HG03354 (cell line): ENCODE measurements around the gene TMEM139.
"Not testable (repeated sequence)": the region's sequence is repeated elsewhere in the genome, so short reads cannot be mapped to it uniquely, and the experiment has no call there.

Experiments
- ATAC-seq: cut with Tn5 transposase; IDR thresholded peaks from one replicate; pipeline ENCODE4 v1.9.1; 2021; ENCODE audit warnings: mild to moderate bottlenecking; ENCODE audit not compliant: unreplicated experiment, poor library complexity, severe bottlenecking

TMEM139 gene

DNA sequence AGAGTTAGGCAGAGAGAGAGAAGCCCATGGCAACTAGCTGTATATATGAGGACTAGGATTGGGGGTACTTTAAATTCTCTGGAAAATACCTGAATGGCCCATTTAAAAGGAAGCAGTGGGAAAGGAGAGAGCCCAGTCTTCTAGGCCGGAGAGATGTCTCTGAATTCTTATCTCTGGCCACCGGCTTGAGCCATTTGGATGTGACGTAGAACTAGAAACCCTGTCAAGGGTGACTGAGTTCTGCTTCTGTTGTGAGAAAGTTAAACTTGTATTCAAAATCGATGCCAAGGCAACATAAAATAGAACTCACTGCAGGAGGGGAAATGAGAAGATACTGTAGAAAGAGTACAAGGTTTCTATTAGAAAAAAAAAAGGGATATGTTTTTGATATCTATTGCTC, 27.8 kb upstream of the TMEM139 start:
- ATAC-seq = peak; percentile 89

DNA sequence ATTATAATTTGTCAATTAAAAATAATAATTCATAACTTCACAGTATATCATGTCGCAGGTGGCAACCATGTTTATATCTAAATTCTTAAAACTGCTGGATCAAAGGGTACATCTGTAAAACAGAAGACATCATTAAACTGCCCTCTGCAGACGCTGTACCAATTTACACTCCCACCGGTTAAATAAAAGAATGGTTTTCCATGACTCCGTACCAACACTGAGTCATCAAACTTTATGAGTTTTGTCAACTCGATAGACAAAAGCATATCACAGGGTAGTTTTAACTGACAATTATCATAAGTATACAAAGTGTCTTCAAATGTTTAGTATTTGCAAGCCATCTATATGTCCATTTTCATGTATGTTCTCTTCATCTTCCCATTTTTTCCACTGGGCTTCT, 27.3 kb upstream of the TMEM139 start:
- no peak for ATAC-seq

DNA sequence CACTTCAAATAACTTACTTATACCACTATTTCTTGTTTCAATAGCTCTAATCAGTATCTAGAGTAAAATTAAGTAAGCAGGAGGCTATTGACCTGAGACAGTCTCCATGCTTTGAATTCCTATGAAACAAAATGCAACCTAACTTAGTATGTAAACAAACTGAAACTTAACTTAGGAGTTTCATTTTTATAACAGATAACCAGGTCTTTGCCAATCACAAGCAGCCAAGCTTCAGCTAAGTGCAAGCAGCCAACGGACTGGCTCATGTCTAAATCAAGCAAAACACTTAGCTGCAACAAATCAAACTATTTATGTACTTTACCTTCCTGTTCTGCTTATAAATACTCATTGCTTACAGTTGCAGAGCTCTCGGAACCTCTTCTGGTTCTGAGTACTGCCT, 25.9 kb upstream of the TMEM139 start:
- peak; percentile 37 for ATAC-seq

DNA sequence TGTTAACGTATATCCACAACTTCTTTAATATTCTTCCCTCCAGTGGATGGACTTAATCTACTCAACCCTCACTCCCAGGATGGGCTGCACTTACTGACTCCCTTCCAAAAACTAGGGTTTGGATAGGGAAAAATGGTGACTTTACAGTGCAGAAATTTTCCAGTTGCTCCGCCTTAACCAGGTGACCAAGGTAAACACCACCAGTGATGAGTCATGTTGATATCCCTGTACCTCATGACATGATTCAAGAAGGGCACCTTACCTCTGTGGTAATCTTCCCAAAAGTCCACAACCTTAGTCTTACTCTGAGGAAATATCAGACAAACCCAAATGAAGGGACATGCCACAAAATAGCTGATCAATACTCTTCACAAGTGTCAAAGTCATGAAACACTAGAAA, 25.0 kb upstream of the TMEM139 start:
- ATAC-seq = no peak

DNA sequence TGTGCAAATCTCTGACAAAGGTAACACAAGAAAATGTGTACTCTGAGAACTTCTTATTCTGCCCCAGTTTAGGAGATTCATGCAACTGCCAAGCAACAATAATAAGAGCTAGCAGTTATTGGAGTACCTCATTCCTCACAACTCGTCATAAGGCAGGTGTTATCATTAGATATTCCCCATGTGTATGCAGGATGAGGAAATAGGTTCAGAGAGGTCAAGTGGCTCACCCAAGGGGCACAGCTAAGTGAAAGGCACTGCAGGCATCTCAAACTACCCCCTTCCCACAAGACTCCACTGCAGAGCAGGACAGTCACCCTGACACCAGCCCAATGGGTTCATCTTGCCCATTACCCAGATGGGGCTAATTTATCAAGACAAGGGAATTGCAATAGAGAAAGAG, 22.9 kb upstream of the TMEM139 start:
- ATAC-seq = no peak

DNA sequence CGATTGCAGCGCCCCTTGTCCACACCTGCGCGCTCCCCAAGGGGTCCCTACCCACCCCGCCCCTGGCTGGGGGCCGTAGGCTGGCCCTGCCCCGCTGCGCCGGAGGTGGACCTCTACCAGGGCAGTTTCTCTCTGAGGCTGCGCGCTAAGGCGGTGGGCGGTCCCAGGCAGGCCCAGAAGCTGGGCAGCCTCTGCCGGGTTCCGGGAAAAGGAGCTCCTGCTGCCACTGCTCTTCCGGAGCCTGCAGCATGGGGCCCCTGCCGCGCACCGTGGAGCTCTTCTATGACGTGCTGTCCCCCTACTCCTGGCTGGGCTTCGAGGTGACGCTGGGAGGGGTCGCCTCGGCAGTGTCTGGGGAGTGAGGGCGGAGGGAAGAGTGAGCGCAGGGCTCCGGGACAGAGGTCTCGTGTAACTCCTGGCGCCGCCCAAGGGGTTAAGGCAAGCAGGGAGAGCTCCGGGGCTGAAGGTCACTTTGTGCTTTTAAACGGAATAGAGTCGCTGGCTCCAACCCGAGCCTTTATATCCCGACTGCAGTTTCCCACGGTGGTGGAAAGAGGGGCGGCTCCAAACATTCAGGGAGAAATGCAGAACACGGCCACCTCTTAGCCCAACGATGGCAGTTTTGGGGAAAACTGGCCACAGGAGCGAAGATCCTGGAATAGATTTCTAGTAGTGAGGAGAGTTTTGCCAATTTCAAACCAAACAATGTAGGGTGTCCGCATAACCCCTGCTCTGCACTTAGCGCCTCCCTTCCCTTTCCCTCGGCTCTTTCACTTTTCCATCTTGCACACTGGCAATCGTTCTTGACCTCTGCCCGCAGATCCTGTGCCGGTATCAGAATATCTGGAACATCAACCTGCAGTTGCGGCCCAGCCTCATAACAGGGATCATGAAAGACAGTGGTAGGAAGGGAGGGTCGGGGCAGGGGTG, 21.2 kb upstream of the TMEM139 start, which contains the start of gene GSTK1:
Gene GSTK1 (plus strand): TSS at position 176 of the 930 bp plus-strand sequence. CDS start 73 bp downstream, at position 249.
- ATAC-seq = peak; percentile 93

DNA sequence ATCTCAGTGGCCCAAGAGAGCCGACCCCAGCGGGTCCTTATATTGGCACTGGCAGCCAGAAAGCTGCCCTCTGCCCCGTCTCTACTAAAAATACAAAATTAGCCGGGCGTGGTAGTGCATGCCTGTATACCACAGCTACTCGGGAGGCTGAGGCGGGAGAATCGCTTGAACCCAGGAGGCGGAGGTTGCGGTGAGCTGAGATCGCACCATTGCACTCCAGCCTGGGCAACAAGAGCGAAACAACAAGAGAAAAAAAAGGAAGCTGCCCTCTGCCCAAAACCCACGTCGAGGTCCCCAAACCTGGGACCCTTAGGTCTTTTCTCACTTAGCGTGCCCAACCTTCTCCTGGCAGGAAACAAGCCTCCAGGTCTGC, 20.6 kb upstream of the TMEM139 start:
- not testable (repeated sequence) for ATAC-seq

DNA sequence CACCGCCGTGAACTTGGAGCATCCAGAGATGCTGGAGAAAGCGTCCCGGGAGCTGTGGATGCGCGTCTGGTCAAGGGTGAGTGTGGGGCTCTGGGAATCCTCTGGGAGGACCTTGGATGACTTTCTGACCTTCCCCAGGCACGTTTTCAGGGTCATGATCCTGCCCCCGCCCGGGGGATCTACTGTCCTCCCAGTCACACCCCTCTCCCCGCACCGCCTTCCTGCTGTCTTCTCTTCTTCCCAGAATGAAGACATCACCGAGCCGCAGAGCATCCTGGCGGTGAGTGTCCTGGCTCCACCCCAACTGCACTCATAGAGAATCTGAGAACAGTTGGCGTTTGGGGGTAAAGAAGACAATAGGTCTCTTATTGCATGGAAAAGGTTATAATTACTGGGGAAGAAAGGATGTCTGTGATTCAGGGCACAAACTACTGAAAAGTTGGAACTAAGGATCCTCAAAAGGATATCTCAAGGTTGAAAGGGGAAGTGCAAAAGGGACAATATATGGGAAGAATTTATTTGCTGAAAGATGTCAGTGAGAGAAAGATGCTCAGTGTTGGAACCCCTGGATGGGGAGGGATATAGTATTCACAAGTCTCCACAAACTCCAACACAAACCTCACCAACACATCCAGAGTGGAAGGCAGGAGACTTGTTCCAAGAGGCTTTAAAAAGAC, 19.6 kb upstream of the TMEM139 start:
- no peak for ATAC-seq

DNA sequence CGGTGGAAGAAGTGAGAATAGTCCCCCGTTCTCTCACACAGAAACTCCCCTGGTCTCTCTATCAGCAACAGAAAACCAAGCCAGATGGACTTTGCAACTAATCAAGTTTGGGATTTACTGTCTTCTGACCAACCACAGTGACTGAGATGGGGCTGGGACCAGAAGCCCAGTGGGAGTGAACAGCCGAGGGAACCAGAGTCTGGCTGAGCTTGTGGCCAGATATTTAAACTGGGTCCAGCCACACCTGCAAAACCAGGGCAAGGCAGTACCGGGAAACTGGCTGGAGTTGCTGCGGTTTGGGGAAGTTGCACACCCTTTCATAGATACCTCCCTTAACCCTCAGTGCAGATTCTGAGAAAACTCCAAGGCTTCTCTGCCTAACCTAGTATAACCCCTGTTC, 15.5 kb upstream of the TMEM139 start:
- no peak for ATAC-seq

DNA sequence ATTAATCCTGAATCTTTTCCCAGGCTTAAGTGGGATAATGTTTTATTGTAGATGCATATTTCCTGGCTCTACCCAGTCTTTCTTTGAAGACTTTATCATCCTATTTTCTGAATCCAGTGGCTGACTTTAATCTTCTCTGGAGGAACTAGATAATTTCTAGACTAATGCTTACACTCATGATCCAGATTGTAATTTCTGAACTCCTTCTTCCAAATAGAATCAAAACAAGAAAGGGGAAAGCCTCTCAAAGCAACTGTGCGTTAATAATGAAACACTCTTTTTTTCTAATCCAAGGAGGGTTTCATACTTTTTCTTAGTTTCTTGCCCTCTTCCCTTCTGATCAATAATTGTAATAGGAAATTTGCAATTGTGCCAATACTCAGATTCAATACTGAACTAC, 13.5 kb upstream of the TMEM139 start:
- no peak for ATAC-seq

DNA sequence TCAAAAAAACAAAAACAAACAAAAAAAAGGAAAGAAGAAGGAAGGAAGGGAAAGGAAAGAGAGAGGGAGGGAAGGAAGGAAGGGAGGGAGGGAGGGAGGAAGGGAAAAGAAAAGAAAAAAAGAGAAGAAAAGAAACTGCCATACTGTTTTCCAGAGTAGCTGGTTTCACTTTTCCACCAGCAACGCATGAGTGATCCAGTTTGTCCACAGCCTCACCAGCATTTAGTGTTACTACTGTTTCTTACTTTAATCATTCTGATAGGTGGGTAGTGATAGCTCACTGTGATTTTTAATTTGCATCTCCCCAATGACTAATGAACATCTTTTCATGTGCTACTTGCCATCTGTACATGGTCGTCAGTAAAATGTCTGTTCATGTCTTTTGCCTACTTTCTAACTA, 11.9 kb upstream of the TMEM139 start:
- ATAC-seq = no peak

DNA sequence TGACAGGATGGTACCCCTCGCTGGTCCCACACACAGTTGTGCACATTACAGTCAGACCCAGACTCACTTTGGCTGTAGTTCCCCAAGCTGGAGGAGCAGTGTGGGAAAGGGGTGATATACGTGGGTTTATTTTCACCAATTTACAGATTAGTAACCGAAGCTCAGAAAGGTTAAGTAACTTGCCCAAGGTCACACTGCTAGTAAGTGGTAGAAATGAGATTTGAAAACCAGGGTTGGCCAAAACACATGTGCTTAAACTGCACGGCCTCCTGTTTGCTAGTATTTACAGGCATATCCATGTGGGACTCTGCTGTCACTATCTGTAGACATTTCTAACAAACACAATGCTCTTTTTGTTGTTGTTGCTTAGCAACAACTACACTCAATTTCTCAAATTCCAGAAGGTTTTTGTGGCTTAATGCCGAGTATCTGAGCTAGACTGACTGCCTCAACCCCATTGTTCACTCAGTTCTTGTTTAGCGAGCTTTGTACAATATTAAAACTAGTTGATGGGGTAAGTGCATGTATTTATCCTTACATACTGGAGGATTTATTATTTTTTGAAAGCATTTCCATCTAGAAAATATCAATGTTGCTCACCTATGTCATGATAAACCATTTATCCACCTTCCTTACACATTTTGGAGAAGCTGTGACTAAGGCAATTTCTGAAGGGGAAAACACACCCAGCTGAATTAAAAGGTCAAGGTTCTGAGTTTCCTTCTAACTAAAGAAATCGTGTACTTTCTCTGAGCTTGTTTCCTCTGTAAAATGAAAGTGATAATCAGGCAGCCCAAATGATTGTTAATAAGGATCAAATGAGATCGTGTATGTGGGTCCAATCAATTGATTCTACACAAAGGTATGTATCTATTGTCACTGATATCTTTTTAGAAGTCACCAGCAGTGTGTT, 5.3 kb upstream of the TMEM139 start:
- ATAC-seq = no peak

DNA sequence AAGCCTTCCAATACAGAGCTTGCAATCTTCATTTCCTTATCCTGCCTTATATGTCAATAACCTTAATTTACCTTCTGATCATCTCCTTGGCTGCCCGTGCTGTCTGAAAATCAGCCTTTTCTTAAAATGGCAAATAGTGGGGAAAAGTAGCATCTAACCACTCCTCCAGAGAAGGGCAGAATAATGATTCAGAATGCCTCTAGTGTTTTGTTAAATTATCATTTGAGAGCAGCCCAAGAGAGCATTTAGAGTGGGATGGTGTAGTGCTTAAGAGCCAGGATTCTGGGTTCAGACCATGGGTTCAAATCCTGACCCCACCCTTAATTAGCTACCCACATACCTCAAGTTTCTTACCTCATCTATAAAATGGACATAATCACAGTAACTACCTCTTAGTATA, 4.6 kb upstream of the TMEM139 start:
- no peak for ATAC-seq

DNA sequence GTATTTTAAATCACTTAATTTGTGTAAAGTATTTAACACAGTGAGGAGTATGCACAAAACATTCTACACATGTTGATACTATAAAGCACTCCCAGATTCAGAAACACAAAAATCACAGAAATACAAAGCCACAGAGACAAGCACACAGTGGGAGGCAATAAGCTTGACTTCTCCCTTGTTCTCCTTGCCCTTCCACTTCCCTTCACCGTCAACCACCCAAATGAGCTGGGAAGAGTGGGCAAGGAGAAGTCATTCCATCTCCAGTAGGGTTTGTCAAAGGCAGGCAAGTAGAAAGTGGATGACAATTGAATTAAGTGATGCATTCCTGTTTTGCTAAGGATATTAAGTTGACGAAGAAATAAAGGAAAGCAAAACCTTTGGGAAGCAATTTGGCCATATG, 4.2 kb upstream of the TMEM139 start:
- ATAC-seq = no peak

DNA sequence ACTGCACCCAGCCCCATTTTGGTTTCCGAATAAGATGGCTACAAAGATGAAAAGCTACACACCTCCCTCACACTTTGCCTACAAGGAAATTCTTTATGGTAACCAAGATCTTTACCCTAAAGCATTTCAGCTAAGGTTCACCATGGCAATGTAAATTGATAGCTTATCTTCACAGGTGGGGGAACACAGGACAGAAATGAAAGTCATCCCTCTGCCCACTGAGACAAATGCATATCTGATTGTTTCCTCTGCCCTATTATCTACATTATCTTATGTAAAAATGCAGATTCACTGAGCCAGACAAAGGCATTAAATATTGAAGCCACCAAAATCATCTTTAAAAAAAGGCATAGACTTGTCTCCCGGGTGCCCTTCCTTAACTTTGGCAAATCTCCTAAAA, 3.2 kb upstream of the TMEM139 start:
- ATAC-seq = no peak

DNA sequence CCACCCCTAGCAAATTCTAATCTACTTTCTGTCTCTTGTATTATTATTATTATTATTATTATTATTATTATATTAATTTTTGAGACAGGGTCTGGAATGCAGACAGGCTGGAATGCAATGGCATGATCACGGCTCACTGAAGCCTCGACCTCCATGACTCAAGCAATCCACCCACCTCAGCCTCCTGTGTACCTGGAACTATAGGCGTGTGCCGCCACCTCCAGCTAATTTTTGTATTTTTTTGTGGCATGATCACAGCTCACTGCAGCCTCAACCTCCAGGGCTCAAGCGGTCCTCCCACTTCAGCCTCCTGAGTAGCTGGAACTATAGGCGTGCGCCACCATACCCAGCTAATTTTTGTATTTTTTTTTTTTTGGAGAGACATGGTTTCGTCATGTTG, 2.6 kb upstream of the TMEM139 start:
- ATAC-seq = no peak

DNA sequence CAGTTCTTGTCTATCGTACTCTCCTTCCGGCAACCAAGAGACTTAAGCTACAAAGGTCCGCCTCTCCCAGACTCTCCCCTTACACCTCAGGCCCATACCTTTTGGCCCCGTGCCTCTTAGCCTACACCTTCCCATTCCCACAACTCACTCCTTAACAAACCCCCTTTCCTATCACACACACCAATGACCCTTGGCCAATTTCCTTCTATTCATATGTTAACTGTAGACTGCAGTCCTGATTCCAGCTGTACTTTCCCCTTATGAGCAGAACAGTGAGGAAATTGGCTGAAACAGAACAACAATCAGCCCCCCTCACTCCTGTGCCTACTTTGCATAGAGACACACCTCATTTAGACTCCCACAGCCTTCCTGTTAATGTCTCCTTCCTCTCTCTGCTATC, 1.4 kb upstream of the TMEM139 start:
- ATAC-seq = no peak

DNA sequence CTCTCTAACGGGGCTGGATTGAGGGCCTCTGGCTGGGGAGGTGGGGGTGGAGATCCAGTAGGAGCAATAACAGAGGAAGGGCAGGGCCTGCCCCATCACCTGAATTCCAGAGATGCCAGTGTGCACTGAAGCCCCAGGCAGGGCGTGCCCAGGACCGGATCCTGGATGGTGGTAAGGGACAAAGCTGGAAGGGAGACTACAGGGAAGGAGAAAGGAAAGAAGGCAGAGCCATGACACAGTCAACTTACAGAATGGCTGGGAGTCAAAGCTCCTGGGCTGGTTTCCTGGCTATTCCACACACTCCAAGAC, 666 bp downstream of the TMEM139 start:
- ATAC-seq = no peak

DNA sequence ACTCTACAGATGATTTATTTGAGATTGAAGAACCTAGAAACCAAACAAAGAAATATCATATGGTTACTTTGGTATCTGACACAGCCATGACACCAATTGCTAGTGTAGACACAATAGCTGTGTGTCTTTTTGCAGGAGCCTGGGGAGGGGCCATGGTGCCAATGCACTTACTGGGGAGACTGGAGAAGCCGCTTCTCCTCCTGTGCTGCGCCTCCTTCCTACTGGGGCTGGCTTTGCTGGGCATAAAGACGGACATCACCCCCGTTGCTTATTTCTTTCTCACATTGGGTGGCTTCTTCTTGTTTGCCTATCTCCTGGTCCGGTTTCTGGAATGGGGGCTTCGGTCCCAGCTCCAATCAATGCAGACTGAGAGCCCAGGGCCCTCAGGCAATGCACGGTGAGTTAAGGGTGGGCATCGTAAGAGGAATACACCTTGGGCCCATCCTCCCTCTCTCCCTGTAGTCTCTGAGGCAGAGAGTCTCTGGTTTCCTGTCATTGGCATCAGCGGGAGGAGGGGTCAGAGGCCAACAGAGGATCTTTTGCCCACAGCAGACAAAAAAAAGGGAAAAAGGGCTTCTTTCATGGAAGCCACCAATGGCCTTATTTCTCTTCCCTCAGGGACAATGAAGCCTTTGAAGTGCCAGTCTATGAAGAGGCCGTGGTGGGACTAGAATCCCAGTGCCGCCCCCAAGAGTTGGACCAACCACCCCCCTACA, 1.2 kb downstream of the TMEM139 start:
- ATAC-seq = no peak

DNA sequence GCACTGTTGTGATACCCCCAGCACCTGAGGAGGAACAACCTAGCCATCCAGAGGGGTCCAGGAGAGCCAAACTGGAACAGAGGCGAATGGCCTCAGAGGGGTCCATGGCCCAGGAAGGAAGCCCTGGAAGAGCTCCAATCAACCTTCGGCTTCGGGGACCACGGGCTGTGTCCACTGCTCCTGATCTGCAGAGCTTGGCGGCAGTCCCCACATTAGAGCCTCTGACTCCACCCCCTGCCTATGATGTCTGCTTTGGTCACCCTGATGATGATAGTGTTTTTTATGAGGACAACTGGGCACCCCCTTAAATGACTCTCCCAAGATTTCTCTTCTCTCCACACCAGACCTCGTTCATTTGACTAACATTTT, 1.7 kb downstream of the TMEM139 start:
- no peak for ATAC-seq
